GM18870 (cell line): Measurements from ENCODE around the gene TRAF6.
"Not testable (repeated sequence)": the region's sequence is repeated elsewhere in the genome, so short reads cannot be mapped to it uniquely, and the experiment has no call there.

Experiments used
- ATAC-seq: cut with Tn5 transposase; IDR thresholded peaks from one replicate; pipeline ENCODE4 v1.9.1; 2021; ENCODE audit warnings: moderate library complexity; ENCODE audit not compliant: unreplicated experiment

The TRAF6 gene

GRCh38 chr11:36509694-36510593 is at the start of gene TRAF6:
Gene TRAF6, minus strand, starts transcription at chr11:36510272. Its CDS starts 8,757 bp downstream, at chr11:36501515.
- ATAC-seq = peak; percentile 87

GRCh38 chr11:36558571-36559413 is 48.7 kb upstream of the TRAF6 start:
- peak; percentile 98 for ATAC-seq

- ATAC-seq = no peak
These were observed 47.9 kb upstream of the TRAF6 start for GRCh38 chr11:36557991-36558390.

GRCh38 chr11:36557390-36557789 is 47.3 kb upstream of the TRAF6 start:
- ATAC-seq = not testable (repeated sequence)

GRCh38 chr11:36550385-36551115 is 40.5 kb upstream of the TRAF6 start:
- no peak for ATAC-seq

- peak; percentile 99 for ATAC-seq
These were observed 30.9 kb upstream of the TRAF6 start for GRCh38 chr11:36540998-36541397.

GRCh38 chr11:36534276-36534840 is 24.3 kb upstream of the TRAF6 start:
- no peak for ATAC-seq

- no peak for ATAC-seq
These were observed 23.0 kb upstream of the TRAF6 start for GRCh38 chr11:36532941-36533601.

- no peak for ATAC-seq
These were observed 20.8 kb upstream of the TRAF6 start for GRCh38 chr11:36530840-36531239.

- no peak for ATAC-seq
These were observed 3.9 kb upstream of the TRAF6 start for GRCh38 chr11:36513965-36514364.

GRCh38 chr11:36512016-36512415 is 1.9 kb upstream of the TRAF6 start:
- ATAC-seq = no peak

GRCh38 chr11:36511062-36511461 is 990 bp upstream of the TRAF6 start:
- not testable (repeated sequence) for ATAC-seq

GRCh38 chr11:36510594-36510942 is 496 bp upstream of the TRAF6 start:
- no peak for ATAC-seq

- peak; percentile 7 for ATAC-seq
These were observed 852 bp downstream of the TRAF6 start for GRCh38 chr11:36509201-36509639.

GRCh38 chr11:36508743-36509142 is 1.3 kb downstream of the TRAF6 start:
- ATAC-seq = peak; percentile 2

- no peak for ATAC-seq
These were observed 2.1 kb downstream of the TRAF6 start for GRCh38 chr11:36507824-36508489.

- ATAC-seq = no peak
These were observed 8.8 kb downstream of the TRAF6 start for GRCh38 chr11:36501236-36501635.

GRCh38 chr11:36500315-36500721 is 9.8 kb downstream of the TRAF6 start:
- ATAC-seq = peak; percentile 96

- no peak for ATAC-seq
These were observed 10.8 kb downstream of the TRAF6 start for GRCh38 chr11:36499315-36499714.

- no peak for ATAC-seq
These were observed 11.4 kb downstream of the TRAF6 start for GRCh38 chr11:36498721-36499120.
